Measurements from ENCODE around the gene LAIR2.
"Not testable (repeated sequence)": the region's sequence is repeated elsewhere in the genome, so short reads cannot be mapped to it uniquely, and the experiment has no call there.

Gene LAIR2

DNA sequence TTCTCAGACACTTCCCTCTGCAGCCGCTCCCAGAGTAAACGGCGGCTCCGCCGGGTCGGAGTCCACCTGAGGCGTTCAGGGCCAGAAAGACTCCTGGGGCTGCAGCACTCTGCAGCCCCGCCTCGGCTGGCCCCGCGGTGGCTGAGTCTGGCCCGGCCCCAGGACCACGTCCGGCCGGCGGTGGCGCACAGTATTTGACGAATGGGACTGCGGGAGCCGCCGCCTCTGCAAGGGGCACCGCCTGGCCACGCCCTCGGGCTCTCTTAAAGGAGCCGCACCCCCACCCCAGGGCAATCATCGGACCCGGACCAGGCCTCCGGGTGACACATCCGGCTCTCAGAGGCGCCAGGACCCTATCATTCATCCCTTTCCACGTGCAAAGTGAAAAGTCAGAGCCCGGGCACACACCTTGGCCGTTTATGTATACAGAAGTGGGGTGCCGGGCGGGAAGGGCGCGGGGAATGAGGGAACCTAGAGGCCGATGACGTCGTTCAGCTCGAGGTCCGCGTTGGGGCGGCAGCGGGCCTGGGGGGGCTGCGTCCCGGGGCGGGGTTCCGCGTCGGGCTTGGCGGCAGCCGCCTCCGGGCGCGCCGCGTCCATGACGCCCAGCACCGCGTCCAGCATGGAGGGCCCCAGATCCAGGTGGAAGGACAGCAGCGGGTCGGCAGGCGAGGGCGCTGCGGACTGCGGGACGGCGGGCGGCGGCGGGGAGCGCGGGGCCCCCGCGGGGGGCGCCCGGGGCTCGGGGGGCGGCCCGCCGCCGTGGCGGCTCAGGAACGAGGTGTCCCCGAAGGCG is 37.8 kb upstream of the LAIR2 start:
- DNase-seq = peak; percentile 94

DNA sequence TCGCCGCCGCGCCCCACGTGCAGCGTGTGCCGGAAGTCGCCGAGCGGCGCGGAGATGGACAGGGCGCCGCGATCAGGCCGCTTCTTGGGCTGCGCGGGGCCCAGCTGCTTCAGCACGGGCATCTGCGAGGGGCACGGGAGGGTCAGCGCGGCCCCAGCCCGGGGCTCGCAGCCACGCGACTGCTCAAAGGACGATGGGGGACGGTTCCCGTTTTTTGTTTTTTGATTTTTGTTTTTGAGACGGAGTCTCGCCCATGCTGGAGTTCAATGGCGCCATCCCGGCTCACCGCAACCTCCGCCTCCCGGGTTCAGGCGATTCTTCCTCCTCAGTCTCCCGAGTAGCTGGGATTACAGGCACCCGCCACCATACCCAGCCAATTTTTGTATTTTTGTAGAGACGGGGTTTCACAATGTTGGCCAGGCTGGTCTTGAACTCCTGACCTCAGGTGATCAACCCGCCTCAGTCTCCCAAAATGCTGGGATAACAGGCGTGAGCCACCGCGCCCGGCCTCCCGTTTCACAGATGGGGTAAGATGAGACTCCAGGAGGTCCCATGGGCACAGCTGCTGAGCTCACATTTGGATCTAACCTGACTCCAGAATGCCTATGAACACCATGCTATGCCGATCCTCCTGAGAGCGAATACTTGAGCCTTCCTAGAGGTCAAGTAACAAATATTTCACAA is 37.1 kb upstream of the LAIR2 start:
- DNase-seq = no peak

DNA sequence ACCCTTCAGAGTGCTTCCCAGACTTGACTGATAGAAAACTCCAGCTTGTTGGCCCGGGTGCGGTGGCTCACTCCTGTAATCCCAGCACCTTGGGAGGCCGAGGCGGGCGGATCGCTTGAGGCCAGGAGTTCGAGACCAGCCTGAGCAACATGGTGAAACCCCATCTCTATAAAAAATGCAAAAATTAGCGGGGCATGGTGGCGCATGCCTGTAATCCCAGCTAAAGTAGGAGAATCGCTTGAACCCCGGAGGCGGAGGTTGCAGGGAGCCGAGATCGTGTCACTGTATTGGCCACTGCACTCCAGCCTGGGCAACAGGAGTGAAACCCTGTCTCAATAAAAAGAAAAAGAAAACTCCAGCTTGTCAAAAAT is 36.5 kb upstream of the LAIR2 start:
- DNase-seq = not testable (repeated sequence)

DNA sequence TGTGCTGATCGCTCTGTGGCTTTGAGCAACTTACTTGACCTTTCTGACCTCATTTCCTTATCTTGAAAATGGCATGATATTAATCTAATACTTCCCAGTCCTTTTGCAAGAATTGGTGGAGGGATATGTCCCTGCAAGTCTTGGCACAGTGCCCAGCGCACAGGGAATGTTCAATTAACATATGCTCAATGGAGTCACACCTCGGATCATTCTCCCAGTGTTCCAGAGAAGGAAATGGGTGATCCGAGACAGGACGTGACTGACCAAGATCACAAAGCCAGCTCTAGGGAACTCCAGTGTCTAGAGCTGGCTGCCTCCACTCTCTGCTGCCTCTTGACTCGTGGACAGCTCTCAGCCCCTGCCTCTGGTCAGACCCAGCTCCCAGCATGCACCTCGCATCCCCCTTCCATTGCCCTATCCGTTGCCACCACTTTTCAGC is 33.1 kb upstream of the LAIR2 start:
- DNase-seq = no peak

DNA sequence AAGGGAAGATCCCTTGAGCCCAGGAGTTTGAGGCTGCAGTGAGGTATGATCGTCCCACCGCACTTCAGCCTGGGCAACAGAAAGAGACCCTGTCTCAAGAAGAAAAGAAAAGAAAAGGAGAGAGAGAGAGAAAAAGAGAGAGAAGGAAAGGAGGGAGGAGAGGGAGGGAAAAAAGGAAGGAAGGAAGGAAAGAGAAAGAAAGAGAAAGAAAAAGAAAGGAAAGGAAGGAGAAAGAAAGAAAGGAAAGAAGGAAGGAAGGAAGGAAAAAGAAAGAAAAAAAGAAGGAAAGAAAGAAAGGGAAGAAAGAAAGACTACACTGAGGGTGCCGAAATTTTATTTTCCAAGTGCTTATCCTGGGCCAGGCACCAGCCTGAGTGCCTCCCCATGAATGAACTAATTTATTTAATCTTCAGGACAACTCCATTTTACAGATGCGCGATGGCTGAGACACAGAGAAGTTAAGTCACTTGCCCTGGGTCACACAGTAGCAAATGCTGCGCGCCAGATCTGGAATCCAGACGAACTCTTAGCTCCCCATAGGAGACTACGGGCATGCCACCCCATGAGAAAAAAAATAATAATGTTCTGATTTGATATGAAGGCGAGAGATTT is 32.2 kb upstream of the LAIR2 start:
- no peak for DNase-seq

DNA sequence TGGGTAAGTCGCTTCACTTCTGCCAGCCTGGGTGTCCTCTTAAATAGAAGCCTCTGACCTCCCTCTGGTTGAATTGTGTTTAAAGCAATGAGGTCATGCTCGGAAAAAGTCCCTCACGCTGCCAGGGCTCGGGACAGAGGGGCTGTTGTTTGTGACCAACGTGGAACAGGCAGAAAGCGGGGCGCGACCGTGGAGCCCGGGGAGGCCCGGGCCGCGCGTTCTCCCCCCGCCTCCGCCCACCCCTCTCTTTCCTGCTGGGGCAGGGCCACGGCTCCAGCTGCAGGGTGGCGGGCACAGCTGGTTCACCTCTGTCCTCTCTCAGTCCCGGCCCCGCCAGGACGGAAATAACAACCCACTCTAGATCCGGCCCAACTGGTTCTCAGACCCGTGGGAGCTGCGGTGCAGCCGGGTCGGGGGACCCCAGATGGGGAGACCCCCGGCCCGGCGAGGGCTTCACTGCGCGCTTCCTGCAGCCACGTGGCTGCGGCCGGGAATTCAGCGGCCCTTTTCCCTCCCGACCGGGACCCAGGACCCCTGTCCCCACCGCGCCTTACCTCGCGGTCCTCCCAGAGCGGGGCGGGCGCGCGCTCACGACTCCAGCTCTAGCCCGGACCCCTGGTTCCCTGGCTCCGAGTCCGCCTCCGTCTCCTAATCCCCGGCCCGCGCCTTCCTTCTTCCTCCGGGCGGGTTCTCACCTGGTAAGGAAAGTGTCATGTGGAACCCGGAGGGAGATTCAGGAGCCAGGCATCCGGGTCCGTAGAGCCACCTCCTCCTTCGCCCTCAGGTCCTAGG is 31.4 kb upstream of the LAIR2 start:
- peak; percentile 49 for DNase-seq

DNA sequence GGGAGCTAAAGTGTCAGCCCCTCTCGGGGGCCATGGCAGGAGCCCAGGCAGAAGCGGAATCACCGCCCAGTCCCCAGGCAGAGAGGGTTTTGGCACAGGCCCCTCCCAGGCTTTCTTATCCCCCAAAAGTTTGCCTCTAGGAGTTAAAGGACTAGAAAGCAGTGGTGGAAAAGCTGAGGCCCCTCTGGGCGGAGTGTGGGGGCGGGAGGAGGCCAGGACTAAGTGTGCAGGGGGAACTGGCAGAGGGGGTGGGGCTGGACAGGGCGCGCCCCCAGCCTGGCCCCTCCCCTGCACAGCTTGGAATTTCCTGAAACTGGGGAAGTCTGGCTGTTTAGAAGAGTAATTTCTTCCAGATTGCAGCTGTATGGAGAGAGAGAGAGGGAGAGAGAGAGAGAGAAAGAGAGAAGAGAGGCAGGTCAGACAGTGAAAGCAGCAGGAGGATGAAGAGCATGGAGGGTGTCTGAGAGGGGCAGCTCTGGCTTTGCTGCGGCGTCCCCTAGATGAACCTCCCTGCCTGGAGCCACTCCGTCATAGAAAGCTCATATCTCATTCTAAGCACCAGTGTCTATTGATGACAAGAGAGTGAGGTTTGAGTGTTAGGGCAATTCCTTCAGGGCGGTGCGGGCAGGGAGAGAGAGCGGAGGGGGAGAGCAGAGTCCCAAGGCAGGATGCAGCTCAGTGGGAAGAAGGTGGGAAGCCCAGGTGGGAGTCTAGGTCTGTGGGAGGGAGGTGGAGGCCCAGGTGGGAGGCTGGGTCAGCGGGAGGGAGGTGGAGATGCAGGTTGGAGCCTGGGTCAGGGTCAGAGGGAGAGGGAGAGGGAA is 29.4 kb upstream of the LAIR2 start, which contains the start of gene CDC42EP5:
Gene CDC42EP5, minus strand, starts transcription at position 226 of the 821 bp plus-strand sequence. CDS start 7,749 bp downstream, outside the sequence.
- peak; percentile 75 for DNase-seq

DNA sequence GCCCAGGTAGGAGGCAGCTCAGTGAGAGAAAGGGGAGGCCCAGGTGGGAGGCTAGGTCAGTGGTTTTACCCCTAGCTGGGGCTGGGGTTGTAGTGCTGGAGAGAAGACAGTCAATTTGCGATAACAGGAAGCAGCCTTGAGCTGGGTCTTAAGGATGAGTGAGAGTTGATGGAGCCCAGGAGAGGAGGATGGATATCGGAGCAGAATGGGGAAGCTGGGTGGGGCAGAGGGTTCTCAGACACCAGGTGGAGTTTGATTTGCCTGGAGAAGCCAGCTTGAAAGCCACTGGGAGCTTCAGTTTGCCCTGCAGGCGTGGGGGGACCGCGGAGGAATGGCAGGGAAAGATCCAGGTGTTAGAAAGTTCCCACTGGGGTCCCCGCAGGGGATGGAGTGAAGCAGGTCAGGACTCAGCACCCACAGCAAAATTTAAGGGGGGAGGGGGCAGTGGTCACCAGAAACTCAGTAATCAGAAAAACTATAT is 28.7 kb upstream of the LAIR2 start:
- DNase-seq = no peak

DNA sequence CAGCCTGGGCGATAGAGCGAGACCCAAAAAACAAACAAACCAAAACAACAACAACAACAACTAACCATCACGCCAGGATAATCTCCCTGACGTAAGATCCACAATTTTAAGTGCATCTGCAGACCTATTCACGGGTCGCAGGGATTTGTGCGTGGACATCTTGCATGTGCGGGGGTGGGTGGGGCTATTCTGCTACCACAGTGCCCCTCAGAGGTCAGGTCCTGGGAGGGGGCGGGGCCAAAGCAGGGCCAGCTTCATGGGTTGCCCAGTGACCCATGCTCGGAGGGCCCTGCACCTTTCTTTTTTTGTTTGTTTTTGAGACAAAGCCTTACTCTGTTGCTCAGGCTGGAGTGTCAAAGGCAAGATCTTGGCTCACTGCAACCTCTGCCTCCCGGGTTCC is 26.9 kb upstream of the LAIR2 start:
- DNase-seq = no peak

DNA sequence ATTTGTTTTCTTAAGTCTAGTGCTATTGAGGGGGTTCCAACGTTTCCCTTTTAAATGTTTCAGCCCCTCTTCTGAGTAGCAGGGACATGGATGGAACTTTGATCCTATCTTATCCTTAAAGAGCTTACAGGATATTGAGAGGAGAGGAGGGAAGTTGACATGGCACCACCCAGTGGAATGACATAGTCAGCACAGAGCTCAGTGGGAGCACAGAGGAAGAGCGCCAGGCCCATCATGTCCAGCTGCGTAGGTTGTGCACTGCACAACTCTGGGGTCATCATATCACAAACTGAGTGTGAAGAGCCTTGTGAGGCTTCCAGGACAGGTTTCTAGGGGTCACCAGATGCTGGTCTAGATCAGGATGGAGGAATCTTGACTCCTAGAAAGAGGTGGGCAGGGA is 25.0 kb upstream of the LAIR2 start:
- peak; percentile 19 for DNase-seq

DNA sequence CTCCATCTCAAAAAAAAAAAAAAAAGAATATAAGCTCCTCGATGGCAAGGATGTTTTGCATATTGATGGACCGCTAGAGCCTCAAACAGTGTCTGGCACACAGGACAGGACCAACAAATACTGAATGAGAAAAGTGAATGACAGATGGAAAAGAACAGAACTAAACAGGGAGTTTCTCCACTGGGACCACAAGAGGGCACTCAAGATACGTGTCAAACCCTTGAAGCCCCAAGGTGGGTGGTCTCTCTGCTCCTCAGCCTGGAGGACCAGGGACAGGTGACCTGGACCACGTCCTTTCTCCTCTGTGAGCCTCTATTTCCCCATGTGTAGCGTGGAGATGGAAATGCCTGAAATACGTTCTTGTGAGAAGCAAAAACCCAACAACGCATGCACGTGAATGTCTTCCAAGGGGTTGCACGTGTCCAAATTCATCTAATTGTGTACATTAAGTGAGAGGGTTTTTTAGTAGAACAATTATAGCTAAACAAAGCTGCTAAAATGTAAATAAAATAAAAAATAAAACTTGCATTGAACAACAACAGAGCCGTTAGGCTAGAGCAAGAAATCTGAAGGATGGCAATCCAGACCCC is 23.9 kb upstream of the LAIR2 start:
- DNase-seq = peak; percentile 75

DNA sequence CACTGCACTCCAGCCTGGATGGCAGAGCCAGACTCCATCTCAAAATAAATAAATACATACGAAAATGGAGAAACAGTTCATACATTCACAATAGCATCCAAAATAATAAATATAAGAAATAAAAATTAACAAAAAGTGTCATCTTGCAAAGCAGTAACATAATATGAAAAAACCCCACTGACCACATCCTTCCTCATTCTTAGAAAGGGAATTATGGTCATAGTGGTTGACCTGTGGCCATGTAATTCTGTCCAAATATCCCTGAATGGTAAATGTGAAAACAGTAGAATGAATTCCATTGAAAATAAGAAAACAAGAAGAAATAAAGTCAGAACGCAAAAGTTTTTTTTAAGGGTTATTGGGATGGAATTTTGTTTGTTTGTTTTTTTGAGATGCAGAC is 22.6 kb upstream of the LAIR2 start:
- DNase-seq = peak; percentile 81

DNA sequence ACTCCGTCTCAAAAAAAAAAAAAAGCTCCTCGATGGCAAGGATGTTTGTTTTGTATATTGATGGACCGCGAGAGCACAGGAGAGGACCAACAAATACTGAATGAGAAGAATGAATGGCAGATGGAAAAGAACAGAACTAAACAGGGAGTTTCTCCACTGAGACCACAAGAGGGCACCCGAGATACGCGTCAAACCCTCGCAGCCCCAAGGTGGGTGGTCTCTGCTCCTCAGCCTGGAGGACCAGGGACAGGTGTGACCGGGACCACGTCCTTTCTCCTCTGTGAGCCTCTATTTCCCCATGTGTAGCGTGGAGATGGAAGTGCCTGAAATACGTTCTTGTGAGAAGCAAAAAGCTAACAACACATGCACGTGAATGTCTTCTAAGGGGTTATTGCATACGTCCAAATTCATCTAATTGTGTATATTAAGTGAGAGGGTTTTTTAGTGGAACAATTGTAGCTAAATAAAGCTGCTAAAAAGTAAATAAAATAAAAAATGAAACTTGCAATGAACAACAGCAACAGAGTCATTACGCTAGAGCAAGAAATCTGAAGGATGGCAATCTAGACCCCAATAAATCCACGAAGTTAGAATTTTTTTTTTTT is 21.2 kb upstream of the LAIR2 start:
- DNase-seq = peak; percentile 67

DNA sequence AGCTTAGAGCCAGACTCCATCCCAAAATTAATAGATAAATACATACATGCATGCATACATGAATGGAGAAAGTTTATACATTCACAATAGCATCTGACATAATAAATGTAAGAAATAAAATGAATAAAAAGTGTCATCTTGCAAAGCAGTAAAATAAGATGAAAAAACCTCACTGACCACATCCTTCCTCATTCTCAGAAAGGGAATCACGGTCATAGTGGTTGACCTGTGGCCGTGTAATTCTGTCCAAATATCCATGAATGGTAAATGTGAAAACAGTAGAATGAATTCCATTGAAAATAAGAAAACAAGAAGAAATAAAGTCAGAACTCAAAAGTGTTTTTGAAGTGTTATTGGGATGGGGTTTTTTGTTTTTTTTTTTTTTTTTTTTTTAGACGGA is 19.7 kb upstream of the LAIR2 start:
- peak; percentile 78 for DNase-seq

DNA sequence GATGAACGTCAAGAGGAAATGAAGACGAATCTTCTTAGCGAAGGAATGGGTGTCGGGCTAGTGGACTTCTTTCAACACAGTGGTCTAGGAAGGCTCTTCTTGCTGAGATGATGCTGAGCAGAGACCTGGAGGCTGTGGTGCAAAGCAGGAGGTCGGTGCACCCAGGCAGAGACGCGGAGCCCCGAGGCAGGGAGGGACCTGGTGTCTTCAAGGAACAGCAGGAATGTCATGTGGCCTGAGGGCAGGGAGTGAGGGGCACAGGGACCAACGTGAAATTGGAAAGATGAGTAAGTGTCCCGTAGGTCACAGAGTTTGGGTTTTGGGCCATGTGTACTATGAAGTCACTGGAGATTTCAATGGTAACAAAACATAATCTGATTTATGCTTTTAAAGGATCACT is 18.2 kb upstream of the LAIR2 start:
- no peak for DNase-seq

DNA sequence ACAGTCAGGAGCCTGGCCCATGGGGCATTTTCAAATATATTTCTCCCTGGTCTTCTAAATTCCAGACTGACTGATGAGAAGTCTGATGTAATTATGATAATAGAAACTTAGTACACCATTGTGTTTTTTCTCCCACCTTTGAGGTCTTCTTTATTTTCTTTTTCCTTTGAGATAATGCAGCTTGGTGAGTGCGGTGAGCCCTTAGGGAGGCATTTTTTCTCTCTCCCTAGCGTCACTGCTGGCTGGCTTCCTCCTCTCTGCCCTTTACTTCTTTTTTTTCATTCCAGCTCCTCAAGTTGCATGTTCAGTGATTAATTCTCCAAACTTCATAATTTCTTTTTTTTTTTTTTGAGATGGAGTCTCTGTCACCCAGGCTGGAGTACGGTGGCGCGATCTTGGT is 16.8 kb upstream of the LAIR2 start:
- DNase-seq = peak; percentile 21

DNA sequence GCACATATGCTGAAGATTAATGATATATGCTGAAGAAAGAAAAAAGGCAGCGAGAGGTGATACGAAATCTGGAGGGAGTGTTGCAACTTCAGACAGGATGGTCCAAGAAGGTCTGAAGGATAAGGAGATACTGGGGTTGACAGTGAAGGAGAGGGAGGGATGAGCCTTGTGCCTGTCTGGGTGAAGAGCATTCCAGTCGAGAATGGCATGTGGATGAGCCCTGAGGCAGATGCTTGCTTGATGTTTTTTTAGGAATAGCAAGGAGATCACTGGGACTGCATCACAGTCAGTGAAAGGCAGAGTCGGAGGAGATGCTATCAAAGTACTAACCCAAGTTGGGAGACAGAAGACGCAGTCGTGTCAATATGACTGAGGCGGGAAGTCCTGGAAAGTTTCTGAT is 13.3 kb upstream of the LAIR2 start:
- DNase-seq = no peak

DNA sequence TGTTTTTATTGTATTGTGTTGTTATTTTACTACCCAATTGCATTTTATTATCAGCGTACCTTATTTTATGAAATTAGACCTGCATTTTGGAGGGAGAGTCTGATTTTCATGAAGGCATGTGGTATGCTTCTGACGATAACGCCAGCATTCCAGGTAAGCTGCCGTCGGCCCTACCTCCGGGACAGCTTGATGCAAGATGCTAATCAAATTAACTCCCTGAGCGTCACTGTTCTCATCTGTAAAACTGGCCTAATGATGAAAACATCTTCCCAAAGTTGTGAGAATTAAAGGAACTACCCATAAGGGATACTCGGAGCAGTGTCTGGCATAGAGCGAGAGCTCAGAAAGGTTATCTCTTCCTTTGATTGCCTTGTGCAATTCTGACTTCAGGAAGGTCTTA is 12.9 kb upstream of the LAIR2 start:
- no peak for DNase-seq

DNA sequence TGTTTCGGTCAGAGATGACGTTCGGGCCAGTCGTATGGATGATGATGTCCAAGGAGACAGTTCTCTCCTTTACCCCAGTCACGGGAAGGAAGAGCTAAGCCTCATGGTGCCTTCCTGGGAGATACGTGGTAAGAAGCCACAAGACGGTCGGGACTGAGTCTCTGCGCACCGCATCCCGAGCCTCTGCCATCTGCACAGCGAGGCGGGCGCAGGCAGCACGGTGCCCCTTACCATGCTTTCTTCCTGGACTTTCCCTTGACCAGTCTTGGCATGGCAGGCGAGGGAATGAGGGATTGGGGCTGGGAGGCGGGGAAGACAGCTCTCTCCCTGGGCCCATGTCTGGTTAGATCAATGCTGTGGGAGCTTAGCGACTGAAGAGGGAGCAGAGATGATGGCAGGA is 10.1 kb upstream of the LAIR2 start:
- DNase-seq = no peak

DNA sequence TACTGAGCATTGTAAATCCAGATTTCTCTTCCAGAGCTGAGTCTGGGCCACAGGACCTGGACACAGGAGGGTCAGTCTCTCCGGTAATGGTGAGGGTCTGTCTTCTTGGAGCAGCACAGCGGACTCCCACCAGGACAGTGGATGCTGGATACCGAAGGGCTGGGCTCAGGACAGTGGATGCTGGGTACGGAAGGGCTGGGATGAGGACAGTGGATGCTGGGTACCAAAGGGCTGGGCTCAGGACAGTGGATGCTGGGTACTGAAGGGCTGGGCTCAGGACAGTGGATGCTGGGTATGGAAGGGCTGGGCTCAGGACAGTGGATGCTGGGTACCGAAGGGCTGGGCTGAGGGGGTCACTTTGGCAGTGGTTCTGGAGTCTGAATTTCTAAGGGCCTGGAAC is 9.6 kb upstream of the LAIR2 start:
- not testable (repeated sequence) for DNase-seq

DNA sequence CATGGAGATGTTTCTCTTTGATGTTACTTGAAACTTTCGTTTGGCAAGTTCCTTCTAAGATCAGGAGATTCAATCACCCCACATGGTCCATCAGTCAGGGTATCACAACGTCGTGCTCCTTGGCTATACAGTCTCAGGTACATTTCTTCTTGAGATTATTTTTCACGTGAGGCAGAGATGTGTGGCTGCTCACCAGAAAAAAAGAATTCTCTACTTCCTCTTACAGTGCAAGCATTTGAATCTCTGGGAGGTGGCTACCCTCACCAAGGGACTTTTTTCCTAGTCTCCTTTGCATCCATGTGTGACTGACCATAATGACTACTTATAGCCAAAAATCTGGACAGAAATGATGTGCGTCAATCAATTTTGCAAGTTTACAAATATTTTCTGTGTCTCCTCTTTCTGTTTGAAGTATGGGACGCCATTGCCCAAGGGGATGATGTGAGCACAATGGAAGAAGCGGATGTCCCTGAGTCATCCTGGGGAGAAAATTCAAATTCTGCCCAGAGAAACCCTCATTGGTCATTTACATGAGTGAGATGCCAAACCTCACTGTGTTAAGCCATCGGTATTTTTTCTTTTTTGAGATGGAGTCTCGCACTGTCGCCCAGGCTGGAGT is 8.6 kb upstream of the LAIR2 start:
- peak; percentile 33 for DNase-seq

Measured in suppressor macrophage treated with lipopolysaccharide for 4 hours (primary cell).